Activated T-helper 17 cell treated with anti-CD3 and anti-CD28 coated beads, Interleukin-2, amount 50 U/mL, for 72 hours (primary cell): ENCODE data around the gene MUC15. TPM values are rescaled to one million over a fixed set of nuclear protein-coding genes. Genes with fewer than 3 reads are reported as not detected.

ENCODE experiments used
- ATAC-seq: fragments of 150-1000 bp; cut with Tn5 transposase; replicated peaks from 2 replicates; pipeline ENCODE4 v1.10.0; 2021; ENCODE audit warnings: mild to moderate bottlenecking, moderate library complexity
- H3K27ac Mint-ChIP-seq: one replicate; pipeline ENCODE4 v1.8.0; 2022; ENCODE audit warnings: mixed read lengths
- H3K27me3 Mint-ChIP-seq: one replicate; pipeline ENCODE4 v1.8.0; 2022; ENCODE audit warnings: mixed read lengths
- H3K36me3 Mint-ChIP-seq: one replicate; pipeline ENCODE4 v1.8.0; 2022; ENCODE audit warnings: low read depth, mild to moderate bottlenecking, mixed read lengths
- H3K4me1 Mint-ChIP-seq: one replicate; pipeline ENCODE4 v1.8.0; 2022; ENCODE audit warnings: mixed read lengths
- H3K4me3 Mint-ChIP-seq: one replicate; pipeline ENCODE4 v1.8.0; 2022; ENCODE audit warnings: mild to moderate bottlenecking, mixed read lengths
- H3K9me3 Mint-ChIP-seq: one replicate; pipeline ENCODE4 v1.8.0; 2022; ENCODE audit warnings: mixed read lengths
- total RNA-seq, 2 donors: library from RNA; stranded (reverse); gene quantifications; one replicate each; pipeline ENCODE4 v1.2.3, GENCODE V29; 2022

MUC15 gene
- total RNA-seq, 2 donors from 2014 or later, result not detected

GRCh38 chr11:26551186-26551801 is 20.8 kb downstream of the MUC15 start:
- H3K4me1 Mint-ChIP-seq, result no peaks in the 10 kb centered on the region
- H3K9me3 Mint-ChIP-seq, result peaks cover 3% of the 10 kb centered on the region
- no peak overlapping the region for H3K27ac Mint-ChIP-seq
- H3K4me3 Mint-ChIP-seq, result no peak overlapping the region
- no peaks in the 10 kb centered on the region for H3K36me3 Mint-ChIP-seq
- H3K27me3 Mint-ChIP-seq, result no peaks in the 10 kb centered on the region
- no peak for ATAC-seq

- Mint-ChIP-seq H3K36me3 (no peaks in the 10 kb centered on the region), H3K27ac (no peak overlapping the region), H3K4me1 (no peaks in the 10 kb centered on the region), H3K4me3 (no peak overlapping the region), H3K27me3 (no peaks in the 10 kb centered on the region), H3K9me3 (peaks cover 3% of the 10 kb centered on the region)
- no peak for ATAC-seq
Measured at GRCh38 chr11:26550022-26550421, 22.0 kb downstream of the MUC15 start.

GRCh38 chr11:26549176-26549575 is 22.9 kb downstream of the MUC15 start:
- ATAC-seq, result no peak

GRCh38 chr11:26541870-26542269 is 30.2 kb downstream of the MUC15 start:
- no peak for ATAC-seq
- H3K36me3 Mint-ChIP-seq, result no peaks in the 10 kb centered on the region
- H3K27ac Mint-ChIP-seq, result no peak overlapping the region
- peaks cover 8% of the 10 kb centered on the region for H3K9me3 Mint-ChIP-seq
- H3K27me3 Mint-ChIP-seq, result no peaks in the 10 kb centered on the region
- H3K4me1 Mint-ChIP-seq, result no peaks in the 10 kb centered on the region
- no peak overlapping the region for H3K4me3 Mint-ChIP-seq

More at GRCh38 chr11:26549176-26549575, 22.9 kb downstream of the MUC15 start:
- Mint-ChIP-seq H3K4me1 (no peaks in the 10 kb centered on the region), H3K27me3 (no peaks in the 10 kb centered on the region), H3K36me3 (no peaks in the 10 kb centered on the region), H3K4me3 (no peak overlapping the region), H3K9me3 (peaks cover 3% of the 10 kb centered on the region), H3K27ac (no peak overlapping the region)

GRCh38 chr11:26539517-26539916 is 32.5 kb downstream of the MUC15 start:
- peaks cover 8% of the 10 kb centered on the region for H3K9me3 Mint-ChIP-seq
- no peaks in the 10 kb centered on the region for H3K36me3 Mint-ChIP-seq
- no peak for ATAC-seq
- H3K4me3 Mint-ChIP-seq, result no peak overlapping the region
- H3K27ac Mint-ChIP-seq, result no peak overlapping the region
- H3K27me3 Mint-ChIP-seq, result no peaks in the 10 kb centered on the region
- H3K4me1 Mint-ChIP-seq, result no peaks in the 10 kb centered on the region

GRCh38 chr11:26537341-26537740 is 34.7 kb downstream of the MUC15 start:
- H3K4me1 Mint-ChIP-seq, result no peaks in the 10 kb centered on the region
- H3K9me3 Mint-ChIP-seq, result peaks cover 4% of the 10 kb centered on the region
- no peaks in the 10 kb centered on the region for H3K36me3 Mint-ChIP-seq
- no peaks in the 10 kb centered on the region for H3K27me3 Mint-ChIP-seq
- ATAC-seq, result no peak
- no peak overlapping the region for H3K27ac Mint-ChIP-seq
- no peak overlapping the region for H3K4me3 Mint-ChIP-seq

GRCh38 chr11:26527685-26528084 is 44.4 kb downstream of the MUC15 start:
- Mint-ChIP-seq H3K4me3 (no peak overlapping the region), H3K27ac (no peak overlapping the region), H3K9me3 (no peaks in the 10 kb centered on the region), H3K36me3 (no peaks in the 10 kb centered on the region), H3K27me3 (no peaks in the 10 kb centered on the region), H3K4me1 (no peaks in the 10 kb centered on the region)
- ATAC-seq, result no peak

GRCh38 chr11:26522912-26523610 is 49.0 kb downstream of the MUC15 start:
- ATAC-seq, result no peak
- no peaks in the 10 kb centered on the region for H3K36me3 Mint-ChIP-seq
- no peak overlapping the region for H3K27ac Mint-ChIP-seq
- no peak overlapping the region for H3K4me3 Mint-ChIP-seq
- peaks cover 5% of the 10 kb centered on the region for H3K9me3 Mint-ChIP-seq
- H3K27me3 Mint-ChIP-seq, result no peaks in the 10 kb centered on the region
- no peaks in the 10 kb centered on the region for H3K4me1 Mint-ChIP-seq

GRCh38 chr11:26519469-26519868 is 52.6 kb downstream of the MUC15 start:
- no peaks in the 10 kb centered on the region for H3K4me1 Mint-ChIP-seq
- H3K36me3 Mint-ChIP-seq, result no peaks in the 10 kb centered on the region
- H3K4me3 Mint-ChIP-seq, result no peak overlapping the region
- no peaks in the 10 kb centered on the region for H3K27me3 Mint-ChIP-seq
- peaks cover 7% of the 10 kb centered on the region for H3K9me3 Mint-ChIP-seq
- no peak overlapping the region for H3K27ac Mint-ChIP-seq
- no peak for ATAC-seq

- H3K27ac Mint-ChIP-seq, result no peak overlapping the region
- H3K4me1 Mint-ChIP-seq, result no peaks in the 10 kb centered on the region
- no peaks in the 10 kb centered on the region for H3K27me3 Mint-ChIP-seq
- H3K36me3 Mint-ChIP-seq, result no peaks in the 10 kb centered on the region
- peaks cover 16% of the 10 kb centered on the region for H3K9me3 Mint-ChIP-seq
- no peak overlapping the region for H3K4me3 Mint-ChIP-seq
- no peak for ATAC-seq
Measured at GRCh38 chr11:26512196-26512595, 59.9 kb downstream of the MUC15 start.

GRCh38 chr11:26510756-26511155 is 61.3 kb downstream of the MUC15 start:
- Mint-ChIP-seq H3K4me1 (no peaks in the 10 kb centered on the region), H3K27ac (no peak overlapping the region), H3K9me3 (peaks cover 16% of the 10 kb centered on the region), H3K4me3 (no peak overlapping the region), H3K27me3 (no peaks in the 10 kb centered on the region), H3K36me3 (no peaks in the 10 kb centered on the region)
- ATAC-seq, result no peak

GRCh38 chr11:26510164-26510563 is 61.9 kb downstream of the MUC15 start:
- no peak overlapping the region for H3K27ac Mint-ChIP-seq
- no peaks in the 10 kb centered on the region for H3K4me1 Mint-ChIP-seq
- H3K36me3 Mint-ChIP-seq, result no peaks in the 10 kb centered on the region
- H3K9me3 Mint-ChIP-seq, result peaks cover 19% of the 10 kb centered on the region
- H3K4me3 Mint-ChIP-seq, result no peak overlapping the region
- H3K27me3 Mint-ChIP-seq, result no peaks in the 10 kb centered on the region
- no peak for ATAC-seq

Other genes with a start within 250 kb of the MUC15 start
- not detected for gene ANO3, start 240.1 kb downstream of the MUC15 start, total RNA-seq
- gene SLC5A12, start 149.8 kb upstream of the MUC15 start, total RNA-seq, result not detected